IMR-90 (cell line): ENCODE data around the gene TMEM95. TPM values are rescaled to one million over a fixed set of nuclear protein-coding genes. Genes with fewer than 3 reads are reported as not detected.

Source experiments
- ATAC-seq: fragments of 200-7000 bp; cut with Tn5 transposase; 2 replicates; pipeline ENCODE4 v1.9.1; 2020; ENCODE audit warnings: low read depth, mild to moderate bottlenecking, moderate library complexity
- BruUV-seq: library from RNA; stranded (reverse); fragments of 400-500 nt; replicated peaks from 2 replicates; lab custom pipeline; 2021; lab: Mats Ljungman, UMichigan
- CTCF ChIA-PET: fragments of 300-600 bp; formaldehyde crosslinking; extraction: SDS; loops from one replicate; lab custom pipeline; 2021; ENCODE audit warnings: antibody characterized with exemption; lab: Yijun Ruan, JAX
- POLR2A ChIA-PET: fragments of 300-600 bp; sonication (Branson Sonifier 250); formaldehyde crosslinking; loops from one replicate; lab custom pipeline; 2022; ENCODE audit warnings: antibody characterized with exemption; ENCODE audit not compliant: unreplicated experiment; lab: Charles Lee
- DNase-seq: peaks from one replicate; pipeline ENCODE4 v3.0.0; 2013
- H2AFZ ChIP-seq: replicated peaks from 2 replicates; pipeline ENCODE3; 2013; ENCODE audit warnings: low read length, mild to moderate bottlenecking; ENCODE audit not compliant: poor library complexity
- H2AK5ac ChIP-seq: 2 replicates; pipeline ENCODE4 v1.6.1; 2013; ENCODE audit warnings: low read depth, low read length, inconsistent platforms
- H2AK9ac ChIP-seq: replicated peaks from 2 replicates; pipeline ENCODE3; 2013; ENCODE audit warnings: mild to moderate bottlenecking, low read depth, low read length, moderate library complexity; ENCODE audit not compliant: poor library complexity
- H2BK120ac ChIP-seq: 2 replicates; pipeline ENCODE4 v1.6.1; 2013; ENCODE audit warnings: low read depth, low read length, inconsistent platforms
- H2BK15ac ChIP-seq: 3 replicates; pipeline ENCODE4 v1.6.1; 2013; ENCODE audit warnings: low read depth, low read length, inconsistent platforms
- H2BK20ac ChIP-seq: 2 replicates; pipeline ENCODE4 v1.6.1; 2013; ENCODE audit warnings: low read depth, mild to moderate bottlenecking, inconsistent platforms, low read length, moderate library complexity
- H2BK5ac ChIP-seq: 2 replicates; pipeline ENCODE4 v1.6.1; 2013; ENCODE audit warnings: mild to moderate bottlenecking, low read depth, low read length, inconsistent platforms; ENCODE audit not compliant: poor library complexity, severe bottlenecking
- H3K14ac ChIP-seq: replicated peaks from 2 replicates; pipeline ENCODE4 v1.6.1; 2013; ENCODE audit warnings: low read depth, low read length, inconsistent platforms
- H3K18ac ChIP-seq: 2 replicates; pipeline ENCODE4 v1.6.1; 2013; ENCODE audit warnings: low read depth, low read length, control low read depth
- H3K23ac ChIP-seq: 2 replicates; pipeline ENCODE4 v1.6.1; 2013; ENCODE audit warnings: low read depth, low read length, inconsistent platforms
- H3K27ac ChIP-seq: 2 replicates; pipeline ENCODE4 v1.5.1; 2013; ENCODE audit warnings: mild to moderate bottlenecking, control low read depth, low read length; ENCODE audit not compliant: insufficient read depth
- H3K27me3 ChIP-seq: 2 replicates; pipeline ENCODE4 v1.6.1; 2013; ENCODE audit warnings: low read length; ENCODE audit not compliant: control insufficient read depth, insufficient read depth
- H3K36me3 ChIP-seq: 2 replicates; pipeline ENCODE4 v1.6.1; 2013; ENCODE audit warnings: low read length, mixed read lengths; ENCODE audit not compliant: control insufficient read depth, insufficient read depth
- H3K4ac ChIP-seq: 2 replicates; pipeline ENCODE4 v1.6.1; 2013; ENCODE audit warnings: low read depth, low read length, inconsistent platforms
- H3K4me1 ChIP-seq: 2 replicates; pipeline ENCODE4 v1.6.1; 2013; ENCODE audit warnings: low read length, mixed read lengths; ENCODE audit not compliant: control insufficient read depth, insufficient read depth
- H3K4me2 ChIP-seq: 2 replicates; pipeline ENCODE4 v1.6.1; 2013; ENCODE audit warnings: low read depth, mild to moderate bottlenecking, control low read depth, low read length, moderate library complexity
- H3K4me3 ChIP-seq: 2 replicates; pipeline ENCODE4 v1.5.1; 2013; ENCODE audit warnings: low read depth, mild to moderate bottlenecking, control low read depth, low read length, moderate library complexity; ENCODE audit not compliant: insufficient read depth
- H3K56ac ChIP-seq: 2 replicates; pipeline ENCODE4 v1.6.1; 2013; ENCODE audit warnings: low read length, inconsistent platforms; ENCODE audit not compliant: insufficient read depth; ENCODE audit errors: extremely low read depth
- H3K79me1 ChIP-seq, 2 experiments: 2 replicates each; pipeline ENCODE4 v1.6.1; 2013; ENCODE audit warnings: low read length in 2 of 2, inconsistent platforms in 1 of 2, low read depth in 1 of 2
- H3K9ac ChIP-seq: 2 replicates; pipeline ENCODE4 v1.6.1; 2013; ENCODE audit warnings: low read depth, low read length, control low read depth
- H3K9me1 ChIP-seq: 2 replicates; pipeline ENCODE4 v1.6.1; 2013; ENCODE audit warnings: low read length, inconsistent platforms; ENCODE audit not compliant: insufficient read depth
- H3K9me3 ChIP-seq: 2 replicates; pipeline ENCODE4 v1.6.1; 2013; ENCODE audit warnings: low read length; ENCODE audit not compliant: control insufficient read depth, insufficient read depth
- H4K20me1 ChIP-seq: 2 replicates; pipeline ENCODE4 v1.6.1; 2013; ENCODE audit warnings: low read length, inconsistent platforms; ENCODE audit not compliant: insufficient read depth
- H4K5ac ChIP-seq: 2 replicates; pipeline ENCODE4 v1.6.1; 2013; ENCODE audit warnings: mild to moderate bottlenecking, low read depth, low read length, control low read depth
- H4K8ac ChIP-seq, 2 experiments: 2 replicates each; pipeline ENCODE4 v1.6.1; 2013; ENCODE audit warnings: low read depth in 2 of 2, low read length in 2 of 2, control low read depth in 1 of 2, inconsistent platforms in 1 of 2
- H4K91ac ChIP-seq: 2 replicates; pipeline ENCODE4 v1.6.1; 2013; ENCODE audit warnings: low read depth, low read length, inconsistent platforms; ENCODE audit not compliant: insufficient read depth
- BHLHE40 ChIP-seq: fragments of 150-350 bp; IDR thresholded peaks from 2 replicates; pipeline ENCODE4 v1.6.1; 2016; ENCODE audit warnings: mild to moderate bottlenecking, low read depth, low read length
- CHD1 ChIP-seq: IDR thresholded peaks from 2 replicates; pipeline ENCODE4 v1.6.1; 2012; ENCODE audit warnings: low read depth, low read length, improper control_type of control experiment
- FOS ChIP-seq: fragments of 150-350 bp; IDR thresholded peaks from 2 replicates; pipeline ENCODE4 v1.6.1; 2016; ENCODE audit warnings: low read depth, low read length
- MAZ ChIP-seq: IDR thresholded peaks from 2 replicates; pipeline ENCODE4 v1.6.1; 2012; ENCODE audit warnings: low read depth, mild to moderate bottlenecking, low read length, improper control_type of control experiment, moderate library complexity, borderline replicate concordance
- MXI1 ChIP-seq: IDR thresholded peaks from 2 replicates; pipeline ENCODE4 v1.6.1; 2012; ENCODE audit warnings: low read depth, mild to moderate bottlenecking, low read length, moderate library complexity, borderline replicate concordance
- NFE2L2 ChIP-seq: fragments of 150-350 bp; IDR thresholded peaks from 2 replicates; pipeline ENCODE4 v1.6.1; 2016; ENCODE audit warnings: low read depth, mild to moderate bottlenecking, low read length
- POLR2A ChIP-seq: IDR thresholded peaks from 2 replicates; pipeline ENCODE4 v1.6.1; 2012; ENCODE audit warnings: mild to moderate bottlenecking, low read depth, low read length
- RAD21 ChIP-seq: IDR thresholded peaks from 2 replicates; pipeline ENCODE4 v1.6.1; 2012; ENCODE audit warnings: low read length, improper control_type of control experiment
- RFX5 ChIP-seq: IDR thresholded peaks from 2 replicates; pipeline ENCODE4 v1.8.0; 2012; ENCODE audit warnings: low read depth, mild to moderate bottlenecking, low read length, moderate library complexity
- WGBS, 2 experiments: methylation state at CpG; one replicate each; pipeline versions ENCODE4 v1.1.5 to v1.1.7; 2013; ENCODE audit warnings: missing lambda C conversion rate in 2 of 2; ENCODE audit not compliant: insufficient read length in 1 of 2; ENCODE audit errors: extremely low coverage in 2 of 2; 5-methylcytosine and 5-hydroxymethylcytosine counted together
- dilution Hi-C: fragments of 300-500 bp; cut with HindIII; formaldehyde crosslinking; loops from one replicate; pipeline ENCODE4 v1.14.3; 2018; ENCODE audit warnings: low sequenced_read_pairs; ENCODE audit not compliant: unreplicated experiment
- in situ Hi-C: fragments of 300-500 bp; cut with MboI; formaldehyde crosslinking; loops from 3 replicates; pipeline ENCODE4 v1.14.3; 2019; ENCODE audit warnings: low sequenced_read_pairs, inconsistent platforms, mixed read lengths
- intact Hi-C: fragments of 100-400 bp; cut with micrococcal nuclease; formaldehyde crosslinking; loops from 2 replicates; pipeline ENCODE4 v1.10.0; 2022
- polyA plus RNA-seq, 3 experiments: library from polyadenylated mRNA; depleted of rRNA; stranded (reverse); fragments of >200 nt; gene quantifications; 2 replicates each; pipeline ENCODE4 v1.2.3, GENCODE V29; 2012; ENCODE audit warnings: low replicate concordance in 1 of 3
- total RNA-seq: library from RNA; depleted of rRNA; stranded (reverse); fragments of >200 nt; gene quantifications from 2 replicates; pipeline ENCODE4 v1.2.3, GENCODE V29; 2012

The TMEM95 gene
- total and polyA plus RNA-seq, 2 of the 4 experiments (the other 2 are of a cell fraction): not detected

GRCh38 chr17:7340179-7340578 is 14.8 kb upstream of the TMEM95 start:
- Histone ChIP-seq H3K4ac (no peak overlapping the region), H3K27ac (no peak overlapping the region), H3K56ac (no peak overlapping the region), H2AK9ac (no peak overlapping the region), H4K8ac (no peak overlapping the region), H4K91ac (no peak overlapping the region), H3K14ac (no peak overlapping the region), H2BK120ac (no peak overlapping the region), H3K4me1 (no peaks in the 10 kb centered on the region), H3K79me1 (no peaks in the 10 kb centered on the region), H4K20me1 (no peaks in the 10 kb centered on the region), H2BK20ac (no peak overlapping the region), H3K18ac (no peak overlapping the region), H3K9me1 (no peaks in the 10 kb centered on the region), H4K5ac (no peak overlapping the region), H3K27me3 (peaks cover 25% of the 10 kb centered on the region), H3K4me3 (no peak overlapping the region), H3K23ac (no peak overlapping the region), H3K9me3 (no peaks in the 10 kb centered on the region), H3K9ac (no peak overlapping the region), H2BK5ac (no peak overlapping the region), H2AFZ (no peak overlapping the region), H3K36me3 (no peaks in the 10 kb centered on the region), H3K4me2 (no peak overlapping the region), H2AK5ac (no peak overlapping the region), H2BK15ac (no peak overlapping the region)
- ChIA-PET CTCF (interaction anchor here (0.6 kb wide), 1 partner anchor 9 kb away, joined by 3 read pairs; no protein-coding TSS in a partner anchor), POLR2A (no interaction called here)
- intact Hi-C loops (no loop called here), dilution Hi-C loops (no loop called here), in situ Hi-C loops (no loop called here)
- no peak for TF ChIP-seq CHD1
- TF ChIP-seq POLR2A: no peak
- no peak for TF ChIP-seq RFX5
- no peak for TF ChIP-seq BHLHE40
- no peak for TF ChIP-seq FOS
- no peak for TF ChIP-seq MAZ
- no peak for TF ChIP-seq MXI1
- no peak for TF ChIP-seq RAD21
- TF ChIP-seq NFE2L2: no peak
- no CpG with 5 or more reads among the region's 2 CpGs for WGBS, 2 experiments
- no TSS peak for BruUV-seq
- DNase-seq (peak; percentile 16), ATAC-seq (no peak)
